Endometrial microvascular endothelial cells (primary cell): ENCODE data around the gene ERGIC1. TPM values are rescaled to one million over a fixed set of nuclear protein-coding genes. Genes with fewer than 3 reads are reported as not detected.
"Not testable (repeated sequence)": the region's sequence is repeated elsewhere in the genome, so short reads cannot be mapped to it uniquely, and the experiment has no call there.

Experiments
- in situ Hi-C: cut with HindIII; loops from 2 replicates; pipeline ENCODE4 v1.10.0; 2017; ENCODE audit warnings: low sequenced_read_pairs, low pct_unique_long_range_greater_than_20kb; ENCODE audit errors: inconsistent ontology term
- total RNA-seq: library from RNA; depleted of rRNA; stranded (reverse); fragments of >200 nt; gene quantifications from one replicate; pipeline ENCODE4 v1.2.3, GENCODE V29; 2015; ENCODE audit errors: inconsistent ontology term

The ERGIC1 gene
- total RNA-seq, 1 donor from 2014 or later, result 129 TPM

GRCh38 chr5:172798422-172799215, 35.4 kb upstream of the ERGIC1 start:
- in situ Hi-C loops, result no loop called here

DNA sequence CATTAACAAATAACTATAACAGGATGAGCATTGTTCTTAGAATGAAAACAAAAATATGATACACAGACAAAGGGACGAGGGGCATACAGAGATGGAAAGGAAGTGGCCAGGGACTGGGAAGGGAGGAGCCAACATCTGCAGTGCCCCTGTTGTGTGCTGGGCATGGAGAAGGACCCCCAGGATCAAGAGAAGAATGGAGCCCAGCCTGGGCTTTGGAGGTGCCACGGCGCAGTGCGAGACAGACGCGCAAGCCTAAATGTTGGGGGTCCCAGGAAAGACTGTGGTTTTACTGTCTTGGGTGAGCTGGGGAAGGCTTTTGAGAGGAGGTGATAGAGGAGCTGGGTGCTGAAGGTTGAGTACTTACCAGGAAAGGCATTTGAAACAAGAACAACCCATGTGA, 34.6 kb upstream of the ERGIC1 start:
- in situ Hi-C loops, result no loop called here

GRCh38 chr5:172800088-172800551, 33.9 kb upstream of the ERGIC1 start:
- in situ Hi-C loops, result no loop called here

GRCh38 chr5:172801179-172801671, 32.8 kb upstream of the ERGIC1 start:
- in situ Hi-C loops, result no loop called here

DNA sequence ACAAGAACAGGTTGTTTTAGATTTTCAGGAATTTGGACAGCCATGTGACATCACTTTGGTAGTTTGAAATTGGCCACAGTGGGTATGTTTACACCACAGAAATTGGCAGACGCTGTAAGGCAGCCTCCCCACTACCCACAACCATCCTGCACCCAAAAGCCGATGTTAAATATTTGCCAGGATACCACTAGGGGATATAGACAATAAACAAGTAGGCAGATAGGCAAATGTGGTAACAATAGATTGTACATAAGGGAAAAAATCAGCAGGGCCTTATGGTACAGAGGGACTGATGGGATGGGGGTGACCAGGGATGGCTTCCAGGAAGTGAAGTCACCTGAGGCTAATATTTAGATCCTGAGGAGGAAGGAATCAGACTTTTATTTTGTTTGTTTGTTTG, 31.9 kb upstream of the ERGIC1 start:
- in situ Hi-C loops, result no loop called here

- in situ Hi-C loops, result no loop called here
These were observed 31.4 kb upstream of the ERGIC1 start for GRCh38 chr5:172802567-172803176.

GRCh38 chr5:172805018-172805683, 28.9 kb upstream of the ERGIC1 start:
- in situ Hi-C loops, result no loop called here

- in situ Hi-C loops, result no loop called here
These were observed 28.3 kb upstream of the ERGIC1 start for GRCh38 chr5:172805736-172806255.

GRCh38 chr5:172806897-172807672, 27.0 kb upstream of the ERGIC1 start:
- in situ Hi-C loops, result no loop called here

- in situ Hi-C loops, result no loop called here
These were observed 26.2 kb upstream of the ERGIC1 start for GRCh38 chr5:172807766-172808311.

DNA sequence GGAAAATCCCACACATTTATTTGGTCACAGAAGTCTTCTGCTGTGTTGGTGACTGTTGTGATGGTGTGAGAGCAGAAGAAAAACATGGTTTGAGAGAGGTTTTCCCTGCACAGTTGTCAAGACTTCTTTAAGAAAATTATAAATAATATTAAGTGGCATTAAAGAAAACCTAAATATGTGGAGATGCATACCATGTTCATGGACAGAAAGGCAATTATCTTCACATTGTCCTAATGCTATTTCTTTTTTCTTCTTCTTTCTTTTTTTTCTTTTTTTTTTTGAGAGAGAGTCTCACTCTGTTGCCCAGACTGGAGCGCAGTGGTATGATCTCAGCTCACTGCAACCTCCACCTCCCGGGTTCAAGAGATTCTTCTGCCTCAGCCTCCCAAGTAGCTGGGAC, 24.3 kb upstream of the ERGIC1 start:
- in situ Hi-C loops, result no loop called here

DNA sequence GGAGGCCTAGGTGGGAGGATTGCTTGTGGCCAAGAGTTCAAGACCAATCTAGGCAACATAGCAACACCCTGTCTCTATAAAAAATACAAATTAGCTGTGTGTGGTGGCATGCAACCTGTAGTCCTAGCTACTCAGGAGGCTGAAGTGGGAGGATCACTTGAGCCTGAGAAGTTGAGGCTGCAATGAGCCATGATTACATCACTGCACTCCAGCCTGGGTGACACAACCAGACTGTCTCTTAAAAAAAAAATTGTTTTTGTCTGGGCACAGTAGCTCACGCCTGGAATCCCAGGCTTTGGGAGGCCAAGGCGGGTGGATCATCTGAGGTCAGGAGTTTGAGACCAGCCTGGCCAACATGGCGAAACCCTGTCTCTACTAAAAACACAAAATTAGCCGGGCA, 23.1 kb upstream of the ERGIC1 start:
- in situ Hi-C loops, result not testable (repeated sequence)

DNA sequence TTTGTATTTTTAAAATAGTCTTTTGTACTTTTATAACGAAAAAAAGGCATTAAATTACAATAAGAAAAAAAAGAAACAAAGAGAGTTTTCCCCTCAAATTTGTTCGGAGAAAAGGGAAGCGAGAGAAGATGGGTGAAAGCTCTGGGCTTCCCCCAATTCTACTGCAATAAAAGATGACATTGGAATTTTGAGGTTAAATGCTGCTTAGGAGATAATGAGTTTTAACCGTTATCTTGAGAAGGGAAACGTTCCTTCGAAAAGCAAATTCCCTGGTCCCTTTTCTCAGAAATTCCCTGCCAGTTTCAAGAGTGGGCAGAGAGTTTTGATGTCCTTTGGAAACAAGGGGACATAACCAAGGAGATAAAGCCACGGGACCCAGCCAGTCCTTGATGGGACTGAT, 18.4 kb upstream of the ERGIC1 start:
- in situ Hi-C loops, result no loop called here

- in situ Hi-C loops, result no loop called here
These were observed 17.0 kb upstream of the ERGIC1 start for GRCh38 chr5:172816925-172817562.

DNA sequence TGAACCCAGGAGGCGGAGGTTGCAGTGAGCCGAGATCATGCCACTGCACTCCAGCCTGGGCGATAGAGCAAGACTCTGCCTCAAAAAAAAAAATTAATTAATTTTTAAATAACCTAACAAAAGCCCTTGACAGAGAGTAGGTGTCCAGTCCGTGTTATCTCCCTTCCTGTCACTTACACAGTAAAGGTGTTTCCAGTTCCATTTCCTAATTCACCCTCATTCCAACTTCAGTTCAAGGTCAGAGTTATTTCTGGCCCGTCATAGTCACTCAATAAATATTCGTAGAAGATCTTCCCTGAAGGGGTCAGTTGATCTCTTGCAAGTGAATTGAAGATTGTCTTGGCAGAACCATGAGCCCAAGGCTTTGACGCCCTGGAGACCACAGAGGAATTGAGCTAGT, 16.4 kb upstream of the ERGIC1 start:
- in situ Hi-C loops, result no loop called here

- in situ Hi-C loops, result no loop called here
These were observed 16.0 kb upstream of the ERGIC1 start for GRCh38 chr5:172818081-172818480.

GRCh38 chr5:172819569-172819968, 14.5 kb upstream of the ERGIC1 start:
- in situ Hi-C loops, result no loop called here
